H1 (cell line): Measurements from ENCODE around the gene PLXNB3. TPM values are rescaled to one million over a fixed set of nuclear protein-coding genes. Genes with fewer than 3 reads are reported as not detected.

Experiments used
- CTCF ChIA-PET: fragments of 300-600 bp; sonication (Branson Sonifier 250); formaldehyde crosslinking; loops from one replicate; lab custom pipeline; 2021; ENCODE audit not compliant: partially characterized antibody; lab: Charles Lee
- POLR2A ChIA-PET: fragments of 300-600 bp; sonication (Branson Sonifier 250); formaldehyde crosslinking; loops from one replicate; lab custom pipeline; 2021; ENCODE audit warnings: inconsistent platforms; ENCODE audit not compliant: partially characterized antibody; lab: Charles Lee
- DNase-seq, 2 experiments: peaks; one replicate each; pipeline versions ENCODE4 v3.0.0 to v3.0.0-alpha.2; 2010 to 2022; ENCODE audit warnings: low spot score in 2 of 2, low read depth in 1 of 2, mixed read lengths in 1 of 2
- FAIRE-seq: peaks from 2 replicates; lab custom pipeline; 2011; peaks lifted over from hg19 to GRCh38; lab: Jason Lieb, UNC
- H2AFZ ChIP-seq: 2 replicates; pipeline ENCODE4 v1.8.1; 2012; ENCODE audit warnings: low read length, inconsistent platforms
- H2AK5ac ChIP-seq: 2 replicates; pipeline ENCODE4 v1.6.1; 2013; ENCODE audit warnings: low read depth, low read length
- H2BK120ac ChIP-seq: replicated peaks from 2 replicates; pipeline ENCODE3; 2013; ENCODE audit warnings: low read depth, low read length, inconsistent platforms
- H2BK12ac ChIP-seq: 2 replicates; pipeline ENCODE4 v1.6.1; 2013; ENCODE audit warnings: low read depth, low read length
- H2BK15ac ChIP-seq: 2 replicates; pipeline ENCODE4 v1.6.1; 2013; ENCODE audit warnings: low read length
- H2BK20ac ChIP-seq: 2 replicates; pipeline ENCODE4 v1.6.1; 2013; ENCODE audit warnings: low read length
- H2BK5ac ChIP-seq: 2 replicates; pipeline ENCODE4 v1.6.1; 2013; ENCODE audit warnings: low read depth, low read length
- H3K14ac ChIP-seq: 2 replicates; pipeline ENCODE4 v1.6.1; 2013; ENCODE audit warnings: inconsistent platforms; ENCODE audit not compliant: insufficient read length
- H3K18ac ChIP-seq: 2 replicates; pipeline ENCODE4 v1.6.1; 2013; ENCODE audit warnings: low read length; ENCODE audit errors: extremely low read depth
- H3K23ac ChIP-seq: 2 replicates; pipeline ENCODE4 v1.6.1; 2013; ENCODE audit warnings: inconsistent platforms; ENCODE audit not compliant: insufficient read length
- H3K23me2 ChIP-seq: 2 replicates; pipeline ENCODE4 v1.6.1; 2013; ENCODE audit warnings: low read depth, low read length
- H3K27ac ChIP-seq: 2 replicates; pipeline ENCODE4 v1.6.1; 2011; ENCODE audit warnings: low read depth, low read length, inconsistent platforms
- H3K27me3 ChIP-seq, 4 experiments: replicated peaks in 1 of 4; 1 replicate in 1 of 4; 2 replicates in 3 of 4; pipeline versions ENCODE4 v1.6.1 to v1.8.1; 2011 to 2013; ENCODE audit warnings: low read length in 3 of 4, mild to moderate bottlenecking in 3 of 4, inconsistent platforms in 2 of 4, mixed read lengths in 2 of 4, moderate library complexity in 1 of 4; ENCODE audit not compliant: control insufficient read depth in 3 of 4, insufficient read depth in 3 of 4; ENCODE audit errors: extremely low read depth in 1 of 4
- H3K36me3 ChIP-seq, 4 experiments: 2 replicates each; pipeline versions ENCODE4 v1.6.1 to v1.8.1; 2011 to 2013; ENCODE audit warnings: mild to moderate bottlenecking in 4 of 4, low read length in 3 of 4, moderate library complexity in 2 of 4, control low read depth in 1 of 4, inconsistent platforms in 1 of 4; ENCODE audit not compliant: insufficient read depth in 4 of 4, control insufficient read depth in 2 of 4
- H3K4ac ChIP-seq: replicated peaks from 2 replicates; pipeline ENCODE3; 2013; ENCODE audit warnings: low read length, low read depth, mixed read lengths, inconsistent platforms; ENCODE audit not compliant: insufficient read length
- H3K4me1 ChIP-seq, 4 experiments: replicated peaks in 1 of 4; 1 replicate in 1 of 4; 2 replicates in 3 of 4; pipeline versions ENCODE4 v1.6.1 to v1.8.1; 2011 to 2013; ENCODE audit warnings: low read length in 3 of 4, inconsistent platforms in 2 of 4, mixed read lengths in 1 of 4; ENCODE audit not compliant: insufficient read depth in 4 of 4, control insufficient read depth in 3 of 4
- H3K4me2 ChIP-seq, 2 experiments: 2 replicates each; pipeline versions ENCODE4 v1.6.1 to v1.8.1; 2011 to 2013; ENCODE audit warnings: low read depth in 2 of 2, low read length in 2 of 2, control low read depth in 1 of 2, inconsistent platforms in 1 of 2, mild to moderate bottlenecking in 1 of 2; ENCODE audit not compliant: insufficient read depth in 1 of 2
- H3K4me3 ChIP-seq, 4 experiments: fragments of 200-600, 300-600 bp in 1 of 4; sonication (generic), shearing (Covaris generic), sonication (Bioruptor Twin) in 1 of 4; 2 replicates each; pipeline versions ENCODE4 v1.5.1 to v1.8.1; 2011 to 2016; ENCODE audit warnings: low read length in 4 of 4, low read depth in 3 of 4, control low read depth in 2 of 4, inconsistent platforms in 2 of 4, mild to moderate bottlenecking in 2 of 4, mixed read lengths in 1 of 4, moderate library complexity in 1 of 4; ENCODE audit not compliant: insufficient read depth in 2 of 4; ENCODE audit errors: extremely low read depth in 1 of 4
- H3K56ac ChIP-seq: replicated peaks from 2 replicates; pipeline ENCODE3; 2013; ENCODE audit warnings: low read depth, mild to moderate bottlenecking, mixed read lengths, low read length, inconsistent platforms; ENCODE audit not compliant: insufficient read length
- H3K79me1 ChIP-seq: 2 replicates; pipeline ENCODE4 v1.6.1; 2013; ENCODE audit warnings: low read depth, low read length, control low read depth
- H3K79me2 ChIP-seq, 2 experiments: 2 replicates each; pipeline versions ENCODE4 v1.6.1 to v1.8.1; 2012 to 2013; ENCODE audit warnings: low read length in 2 of 2, mild to moderate bottlenecking in 2 of 2, inconsistent platforms in 1 of 2; ENCODE audit not compliant: insufficient read depth in 2 of 2, control insufficient read depth in 1 of 2
- H3K9ac ChIP-seq, 4 experiments: replicated peaks in 1 of 4; 1 replicate in 1 of 4; 2 replicates in 3 of 4; pipeline versions ENCODE4 v1.6.1 to v1.8.1; 2011 to 2013; ENCODE audit warnings: low read depth in 3 of 4, low read length in 3 of 4, control low read depth in 2 of 4, mild to moderate bottlenecking in 2 of 4, moderate library complexity in 2 of 4, inconsistent platforms in 1 of 4; ENCODE audit errors: extremely low read depth in 1 of 4
- H3K9me3 ChIP-seq, 2 experiments: 2 replicates each; pipeline versions ENCODE4 v1.6.1 to v1.8.1; 2012 to 2013; ENCODE audit warnings: mild to moderate bottlenecking in 2 of 2, moderate library complexity in 2 of 2, control low read depth in 1 of 2, inconsistent platforms in 1 of 2, low read depth in 1 of 2, low read length in 1 of 2, mixed read lengths in 1 of 2; ENCODE audit not compliant: insufficient read depth in 2 of 2
- H4K20me1 ChIP-seq, 2 experiments: replicated peaks in 1 of 2; 2 replicates each; pipeline versions ENCODE3 to v1.8.1; 2011 to 2013; ENCODE audit warnings: inconsistent platforms in 2 of 2, low read length in 2 of 2, mild to moderate bottlenecking in 1 of 2; ENCODE audit not compliant: insufficient read depth in 2 of 2, control insufficient read depth in 1 of 2
- H4K5ac ChIP-seq: 2 replicates; pipeline ENCODE4 v1.6.1; 2013; ENCODE audit warnings: low read length, low read depth, mixed read lengths, inconsistent platforms; ENCODE audit not compliant: insufficient read length
- H4K8ac ChIP-seq: 2 replicates; pipeline ENCODE4 v1.8.0; 2013; ENCODE audit warnings: mild to moderate bottlenecking, moderate library complexity, low read length, inconsistent platforms; ENCODE audit not compliant: insufficient read depth; ENCODE audit errors: extremely low read depth
- H4K91ac ChIP-seq: replicated peaks from 2 replicates; pipeline ENCODE3; 2013; ENCODE audit warnings: low read length, mixed read lengths, inconsistent platforms; ENCODE audit not compliant: insufficient read length
- YY1 ChIP-seq: IDR thresholded peaks from 2 replicates; pipeline ENCODE4 v1.6.1; 2011; ENCODE audit warnings: low read depth, mild to moderate bottlenecking, low read length
- WGBS, 2 experiments: shearing (Covaris generic) in 1 of 2; methylation state at CpG; one replicate each; pipeline versions ENCODE4 v1.1.6 to v1.1.7; 2013 to 2015; ENCODE audit warnings: low lambda C conversion rate in 2 of 2, mixed read lengths in 2 of 2, inconsistent platforms in 1 of 2, low coverage in 1 of 2, missing lambda C conversion rate in 1 of 2; ENCODE audit not compliant: insufficient replicate concordance in 2 of 2, insufficient coverage in 1 of 2, insufficient read length in 1 of 2; ENCODE audit errors: extremely low coverage in 1 of 2, missing lambda C conversion rate in 1 of 2; 5-methylcytosine and 5-hydroxymethylcytosine counted together
- polyA plus RNA-seq, 7 experiments: library from polyadenylated mRNA; depleted of rRNA in 3 of 7; stranded (reverse) in 5 of 7; unstranded in 2 of 7; fragments of >200 nt in 5 of 7; fragments of 200-250 nt in 2 of 7; gene quantifications; 1 replicate in 5 of 7; 2 replicates in 1 of 7; 4 replicates in 1 of 7; pipeline versions ENCODE4 v1.2.1 to v1.2.3, GENCODE V29; 2011 to 2013; ENCODE audit warnings: missing spikeins in 2 of 7, mixed read lengths in 2 of 7
- total RNA-seq: library from RNA; stranded (reverse); fragmentation: NEBNext Ultra II Directional; extraction: Animal tissue kit (Norgen Biotek cat#: 25700); gene quantifications from 2 replicates; pipeline ENCODE4 v1.2.1, GENCODE V29; 2021

Gene PLXNB3
- total and polyA plus RNA-seq, 2 of the 8 experiments (the other 6 are each of a cell fraction or from before 2014, with no cell fraction given): 1.2 to 2.7 TPM

- no peak for DNase-seq
- no peaks in the 10 kb centered on the region for H3K79me2 ChIP-seq
- no peak overlapping the region for H4K8ac ChIP-seq
- no peak overlapping the region for H4K5ac ChIP-seq
- H2BK120ac ChIP-seq: no peak overlapping the region
- H3K56ac ChIP-seq: no peak overlapping the region
- TF ChIP-seq YY1: no peak
- TF ChIP-seq, all 59 proteins: peak for 0
- H2BK5ac ChIP-seq: no peak overlapping the region
- H3K36me3 ChIP-seq: no peaks in the 10 kb centered on the region
- no peaks in the 10 kb centered on the region for H3K79me1 ChIP-seq
- no peak overlapping the region for H3K9ac ChIP-seq
- H3K4me1 ChIP-seq: peaks cover under 1 to 4% (median 3%) of the 10 kb centered on the region in 4 experiments; a peak in 5 of 7 replicates
- H2AK5ac ChIP-seq: no peak overlapping the region
- H2BK20ac ChIP-seq: no peak overlapping the region
- no peaks in the 10 kb centered on the region for H3K23me2 ChIP-seq
- H4K91ac ChIP-seq: no peak overlapping the region
- H3K4ac ChIP-seq: no peak overlapping the region
- H3K9me3 ChIP-seq: no peaks in the 10 kb centered on the region
- H3K18ac ChIP-seq: no peak overlapping the region
- no peak overlapping the region for H2BK15ac ChIP-seq
- no peaks in the 10 kb centered on the region for H3K27me3 ChIP-seq
- no peak overlapping the region for H3K4me2 ChIP-seq
- H2AFZ ChIP-seq: no peak overlapping the region
- peaks cover 0 to 3% of the 10 kb centered on the region in 2 experiments for H4K20me1 ChIP-seq
- POLR2A ChIA-PET: no interaction called here
- no peak overlapping the region for H3K27ac ChIP-seq
- no peak overlapping the region for H3K23ac ChIP-seq
- no peak for FAIRE-seq
- no peak overlapping the region for H3K14ac ChIP-seq
- no peak overlapping the region for H3K4me3 ChIP-seq
- no peak overlapping the region for H2BK12ac ChIP-seq
- CTCF ChIA-PET: no interaction called here
- WGBS, 2 experiments: 97% methylated on average over 6 of the region's 14 CpGs; no CpG with 5 or more reads in 1 of the 2 experiments
Measured at GRCh38 chrX:153732401-153732800, 31.6 kb upstream of the PLXNB3 start.
